ENCODE data around the gene RETREG3.

Gene RETREG3

DNA sequence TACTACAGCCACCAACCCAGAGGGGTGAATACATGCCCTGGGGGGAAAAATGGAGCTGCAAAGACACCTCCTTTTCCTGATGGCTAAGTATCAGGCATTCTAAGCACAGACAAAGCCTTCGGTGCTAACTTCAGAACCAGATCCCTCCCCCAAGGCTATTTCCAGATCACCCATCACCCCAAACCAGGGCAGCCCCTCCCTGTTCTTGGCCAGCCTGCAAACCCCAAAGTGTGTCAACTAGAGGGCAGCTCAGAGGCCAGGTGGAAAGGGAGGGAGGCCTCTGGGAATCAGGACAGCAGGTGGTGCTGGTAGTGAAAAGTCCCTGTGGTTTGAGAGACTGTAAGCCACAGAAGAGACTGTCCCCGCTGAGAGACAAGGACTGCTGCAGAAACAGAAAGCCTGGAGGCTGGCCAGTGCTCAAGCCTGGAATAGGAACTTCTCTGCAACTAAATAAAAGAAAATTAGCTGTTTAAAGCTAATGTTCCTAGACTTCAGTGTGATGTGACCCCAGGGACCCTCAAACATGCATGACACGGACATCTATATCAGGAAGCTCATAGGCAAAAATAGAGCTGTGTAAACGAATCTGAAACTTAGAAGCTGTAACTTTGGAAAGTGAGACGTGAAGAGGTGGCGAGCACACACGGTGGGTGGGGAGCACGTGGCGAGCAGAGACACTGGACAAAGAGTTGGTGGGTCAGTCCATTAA lies 9.4 kb upstream of the RETREG3 start:
- Histone ChIP-seq H3K27me3 (ENCODE audit: insufficient read depth, low read length) (no peaks in the 10 kb centered on the region), H4K20me1 (ENCODE audit: insufficient read depth, low read length) (no peaks in the 10 kb centered on the region), H3K4me1 (ENCODE audit: insufficient read depth, low read length, severe bottlenecking) (peaks cover 11% of the 10 kb centered on the region), H3K9me3 (ENCODE audit: low read length) (no peaks in the 10 kb centered on the region), H3K4me3 (ENCODE audit: low read depth, low read length, poor library complexity, severe bottlenecking) (no peak overlapping the region), H3K27ac (ENCODE audit: low read depth, low read length, poor library complexity, severe bottlenecking) (peak overlapping the region; percentile 26), H3K36me3 (ENCODE audit: insufficient read depth, low read length) (peaks cover 24% of the 10 kb centered on the region), H3K79me2 (ENCODE audit: insufficient read depth, low read length) (no peaks in the 10 kb centered on the region), H3K9ac (ENCODE audit: low read length) (no peak overlapping the region), H2AFZ (ENCODE audit: low read length) (no peak overlapping the region), H3K4me2 (ENCODE audit: low read length) (no peak overlapping the region), H3F3A (ENCODE audit: insufficient read depth, low read length) (no peaks in the 10 kb centered on the region), H3K9me2 (ENCODE audit: low read depth, low read length) (no peaks in the 10 kb centered on the region)
- no peak for TF ChIP-seq EZH2 (IDR thresholded peaks at IDR 0.05; ENCODE audit: borderline replicate concordance, low read length)
- TF ChIP-seq, protein P1, sequence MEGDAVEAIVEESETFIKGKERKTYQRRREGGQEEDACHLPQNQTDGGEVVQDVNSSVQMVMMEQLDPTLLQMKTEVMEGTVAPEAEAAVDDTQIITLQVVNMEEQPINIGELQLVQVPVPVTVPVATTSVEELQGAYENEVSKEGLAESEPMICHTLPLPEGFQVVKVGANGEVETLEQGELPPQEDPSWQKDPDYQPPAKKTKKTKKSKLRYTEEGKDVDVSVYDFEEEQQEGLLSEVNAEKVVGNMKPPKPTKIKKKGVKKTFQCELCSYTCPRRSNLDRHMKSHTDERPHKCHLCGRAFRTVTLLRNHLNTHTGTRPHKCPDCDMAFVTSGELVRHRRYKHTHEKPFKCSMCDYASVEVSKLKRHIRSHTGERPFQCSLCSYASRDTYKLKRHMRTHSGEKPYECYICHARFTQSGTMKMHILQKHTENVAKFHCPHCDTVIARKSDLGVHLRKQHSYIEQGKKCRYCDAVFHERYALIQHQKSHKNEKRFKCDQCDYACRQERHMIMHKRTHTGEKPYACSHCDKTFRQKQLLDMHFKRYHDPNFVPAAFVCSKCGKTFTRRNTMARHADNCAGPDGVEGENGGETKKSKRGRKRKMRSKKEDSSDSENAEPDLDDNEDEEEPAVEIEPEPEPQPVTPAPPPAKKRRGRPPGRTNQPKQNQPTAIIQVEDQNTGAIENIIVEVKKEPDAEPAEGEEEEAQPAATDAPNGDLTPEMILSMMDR (IDR thresholded peaks at IDR 0.05; ENCODE audit: low read length) = peak; percentile 14; the same call in 1 of the 2 replicates

DNA sequence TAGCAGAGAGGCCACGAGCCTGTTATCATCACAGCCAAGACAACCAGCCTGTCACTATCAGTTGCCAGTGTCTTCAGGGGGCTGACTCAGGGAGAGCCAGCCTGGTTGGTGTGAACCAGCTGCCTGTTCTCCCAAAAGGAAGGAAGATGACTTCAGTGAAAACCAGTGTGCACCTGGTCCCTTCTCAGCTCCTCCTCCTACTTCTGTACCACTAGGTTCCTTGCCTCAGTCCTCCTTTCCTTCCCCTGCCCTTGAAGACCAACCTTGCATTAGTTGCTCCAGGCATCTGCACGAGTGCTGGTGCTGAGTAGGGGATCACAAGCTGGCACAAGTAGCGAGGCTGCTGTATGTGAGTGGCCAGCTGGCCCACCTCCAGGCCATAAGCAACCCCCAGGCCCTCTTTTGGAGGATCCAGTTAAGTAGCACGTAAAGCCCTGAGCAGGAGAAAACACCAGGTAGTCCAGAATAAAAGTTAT lies 8.8 kb upstream of the RETREG3 start:
- Histone ChIP-seq H3K9me3 (ENCODE audit: low read length) (no peaks in the 10 kb centered on the region), H3K9ac (ENCODE audit: low read length) (no peak overlapping the region), H3K79me2 (ENCODE audit: insufficient read depth, low read length) (no peaks in the 10 kb centered on the region), H3K36me3 (ENCODE audit: insufficient read depth, low read length) (peaks cover 30% of the 10 kb centered on the region), H3F3A (ENCODE audit: insufficient read depth, low read length) (no peaks in the 10 kb centered on the region), H3K4me1 (ENCODE audit: insufficient read depth, low read length, severe bottlenecking) (peaks cover 11% of the 10 kb centered on the region), H4K20me1 (ENCODE audit: insufficient read depth, low read length) (no peaks in the 10 kb centered on the region), H3K4me2 (ENCODE audit: low read length) (no peak overlapping the region), H3K9me2 (ENCODE audit: low read depth, low read length) (no peaks in the 10 kb centered on the region), H3K4me3 (ENCODE audit: low read depth, low read length, poor library complexity, severe bottlenecking) (no peak overlapping the region), H3K27ac (ENCODE audit: low read depth, low read length, poor library complexity, severe bottlenecking) (peak overlapping the region; percentile 26), H2AFZ (ENCODE audit: low read length) (no peak overlapping the region), H3K27me3 (ENCODE audit: insufficient read depth, low read length) (no peaks in the 10 kb centered on the region)
- TF ChIP-seq EZH2 (IDR thresholded peaks at IDR 0.05; ENCODE audit: borderline replicate concordance, low read length) = no peak
- TF ChIP-seq, protein P1 (IDR thresholded peaks at IDR 0.05; ENCODE audit: low read length) = no peak

DNA sequence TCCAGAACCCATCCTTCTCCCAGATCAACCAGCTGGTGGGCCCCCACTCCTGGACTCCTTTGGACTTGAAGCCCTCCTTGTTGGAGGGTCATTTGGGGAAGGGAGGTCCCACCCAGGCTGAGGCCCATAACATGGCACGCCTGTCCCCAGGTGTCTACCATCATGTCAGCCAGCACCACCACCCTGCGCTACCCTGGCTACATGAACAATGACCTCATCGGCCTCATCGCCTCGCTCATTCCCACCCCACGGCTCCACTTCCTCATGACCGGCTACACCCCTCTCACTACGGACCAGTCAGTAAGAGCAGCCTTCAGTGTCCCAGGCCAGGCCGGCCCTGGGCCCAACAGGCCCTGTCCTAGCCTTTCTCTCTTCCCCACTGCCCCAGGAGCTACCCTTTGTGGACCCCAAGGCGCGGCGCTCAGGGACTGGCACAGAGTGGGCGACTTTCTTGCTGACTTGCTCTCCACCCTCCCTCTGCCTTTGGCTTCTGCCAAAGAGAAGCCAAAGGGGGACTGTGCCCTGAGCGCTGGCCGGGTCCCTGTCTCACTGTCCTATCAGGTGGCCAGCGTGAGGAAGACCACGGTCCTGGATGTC lies 4.6 kb upstream of the RETREG3 start:
- Histone ChIP-seq H3K79me2 (ENCODE audit: insufficient read depth, low read length) (peaks cover 5% of the 10 kb centered on the region), H3K9ac (ENCODE audit: low read length) (no peak overlapping the region), H3K9me3 (ENCODE audit: low read length) (no peaks in the 10 kb centered on the region), H4K20me1 (ENCODE audit: insufficient read depth, low read length) (no peaks in the 10 kb centered on the region), H3K4me1 (ENCODE audit: insufficient read depth, low read length, severe bottlenecking) (peaks cover 12% of the 10 kb centered on the region), H2AFZ (ENCODE audit: low read length) (no peak overlapping the region), H3K27me3 (ENCODE audit: insufficient read depth, low read length) (no peaks in the 10 kb centered on the region), H3K36me3 (ENCODE audit: insufficient read depth, low read length) (peaks cover 45% of the 10 kb centered on the region), H3K9me2 (ENCODE audit: low read depth, low read length) (no peaks in the 10 kb centered on the region), H3K4me2 (ENCODE audit: low read length) (no peak overlapping the region), H3K4me3 (ENCODE audit: low read depth, low read length, poor library complexity, severe bottlenecking) (no peak overlapping the region), H3K27ac (ENCODE audit: low read depth, low read length, poor library complexity, severe bottlenecking) (no peak overlapping the region), H3F3A (ENCODE audit: insufficient read depth, low read length) (no peaks in the 10 kb centered on the region)
- no peak for TF ChIP-seq EZH2 (IDR thresholded peaks at IDR 0.05; ENCODE audit: borderline replicate concordance, low read length)
- TF ChIP-seq, protein P1 (IDR thresholded peaks at IDR 0.05; ENCODE audit: low read length) = no peak
